ENCODE data around the gene LSP1.

Gene LSP1

DNA sequence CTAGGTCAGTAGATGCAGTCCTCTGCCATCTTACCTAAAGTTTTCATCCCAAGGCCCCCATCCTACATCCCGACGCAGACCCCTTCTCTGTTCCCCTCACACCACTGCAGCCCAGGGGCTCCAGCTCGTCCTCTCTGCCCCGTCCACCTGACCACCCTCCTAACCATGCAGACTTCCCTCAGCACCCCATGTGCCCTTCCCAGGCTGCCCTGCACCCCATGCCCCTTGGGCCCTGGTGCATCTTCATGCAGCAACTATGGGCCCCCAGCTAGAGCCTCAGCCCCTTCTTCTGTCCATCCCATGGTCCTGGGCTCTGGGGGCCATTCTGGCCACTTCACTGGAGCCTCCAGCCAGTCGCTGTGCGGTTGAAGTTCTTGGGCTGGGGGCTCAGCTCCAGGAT lies 35.9 kb downstream of the LSP1 start:
- FAIRE-seq (no peak), DNase-seq (ENCODE audit: insufficient read length, low spot score) (no peak)
- no peak for TF ChIP-seq POLR2A (IDR thresholded peaks at IDR 0.05; ENCODE audit: low read depth, low read length)

DNA sequence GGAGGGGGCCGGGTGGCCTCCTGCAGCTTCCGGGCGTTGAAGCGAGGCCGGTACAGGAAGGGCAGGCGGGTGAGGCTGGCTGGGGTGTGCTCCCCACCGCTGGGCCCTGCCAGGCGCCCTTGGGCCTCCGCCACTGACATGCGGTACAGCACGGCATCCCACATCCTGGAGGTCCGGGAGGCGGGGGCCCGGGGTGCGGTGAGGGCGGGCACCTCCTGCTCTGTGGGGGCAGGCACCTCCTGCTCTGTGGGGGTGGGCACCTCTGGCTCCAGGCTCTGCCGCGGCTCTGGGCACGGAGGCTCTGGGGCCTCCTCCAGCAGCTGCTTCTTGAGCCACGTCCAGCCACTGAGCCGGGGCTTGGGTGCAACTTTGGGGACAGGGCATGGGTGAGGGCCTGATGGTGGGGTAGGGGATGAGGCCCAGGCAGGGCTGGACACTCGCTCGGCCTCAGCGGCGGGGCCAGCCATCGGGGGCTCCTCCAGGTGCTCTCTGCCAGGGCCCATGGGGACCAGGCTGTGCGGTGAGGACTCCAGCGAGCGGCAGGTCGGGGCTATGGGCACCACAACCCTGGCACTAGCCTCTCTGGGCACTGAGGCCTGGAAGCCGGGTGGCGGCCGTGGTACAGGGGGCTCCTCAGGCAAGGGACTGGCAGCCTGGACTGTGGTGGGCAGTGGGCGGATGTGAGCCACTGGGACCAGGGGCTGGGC lies 36.5 kb downstream of the LSP1 start:
- FAIRE-seq (no peak), DNase-seq (ENCODE audit: insufficient read length, low spot score) (no peak)
- TF ChIP-seq SPI1 (IDR thresholded peaks at IDR 0.05; ENCODE audit: low read depth, low read length), result no peak
- TF ChIP-seq TAF1 (IDR thresholded peaks at IDR 0.05; ENCODE audit: low read depth, low read length), result no peak
- no peak for TF ChIP-seq POLR2AphosphoS5 (IDR thresholded peaks at IDR 0.05; ENCODE audit: low read depth, low read length)
- TF ChIP-seq POLR2A (IDR thresholded peaks at IDR 0.05; ENCODE audit: low read depth, low read length), result no peak; the same call in 1 of the 2 replicates
- no peak for TF ChIP-seq PAX5 (IDR thresholded peaks at IDR 0.05; ENCODE audit: insufficient read depth, low read length, severe bottlenecking)

DNA sequence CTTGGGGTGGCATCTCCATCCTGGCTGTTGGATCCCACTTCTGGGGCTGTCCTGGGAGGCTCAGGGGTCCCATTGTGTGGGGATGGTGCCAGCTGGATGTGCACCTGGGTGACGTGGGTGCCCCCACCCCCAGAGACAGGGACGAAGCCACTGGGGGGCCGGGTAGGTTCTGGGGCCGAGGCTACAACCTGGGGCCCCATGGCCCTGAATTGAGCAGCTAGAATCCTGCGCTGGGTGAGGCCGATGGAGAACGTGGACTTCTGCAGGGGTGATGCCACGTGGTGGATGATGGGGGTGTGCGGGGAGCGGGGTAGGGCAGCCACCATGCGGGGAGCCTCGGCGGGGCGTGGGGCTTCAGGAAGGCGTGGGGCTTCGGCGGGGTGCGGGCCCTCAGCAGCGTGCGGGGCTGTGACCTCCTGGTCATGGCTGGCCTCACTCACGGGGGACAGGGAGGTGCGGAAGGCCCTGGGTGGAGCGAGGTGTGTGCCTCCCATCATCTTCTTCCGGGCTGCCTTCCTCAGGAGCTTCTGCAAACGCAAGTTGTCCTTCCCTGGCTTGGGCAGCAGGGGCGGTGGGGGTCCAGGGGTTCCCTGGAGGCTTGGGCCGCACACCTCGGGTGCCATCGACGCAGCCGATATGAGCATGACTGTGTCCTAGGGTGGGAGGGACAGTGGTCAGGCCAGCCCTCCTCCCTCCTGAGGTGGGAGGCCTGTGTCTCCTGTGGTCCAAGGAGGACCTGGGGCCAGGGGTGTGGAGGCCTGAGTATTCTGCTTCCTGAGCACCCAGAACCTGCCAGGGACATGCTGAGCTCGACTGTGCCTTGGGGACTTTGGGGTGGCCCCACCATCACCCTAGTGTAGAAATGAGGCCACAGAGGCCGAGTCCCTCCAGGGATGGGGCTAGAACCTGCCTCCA lies 37.3 kb downstream of the LSP1 start:
- DNase-seq (ENCODE audit: insufficient read length, low spot score), result peak; percentile 39
- no peak for TF ChIP-seq POU2F2 (IDR thresholded peaks at IDR 0.05; ENCODE audit: low read depth, low read length)
- no peak; the same call in 1 of the 2 replicates for TF ChIP-seq POLR2AphosphoS5 (IDR thresholded peaks at IDR 0.05; ENCODE audit: low read depth, low read length)
- no peak for TF ChIP-seq SPI1 (IDR thresholded peaks at IDR 0.05; ENCODE audit: low read depth, low read length)
- TF ChIP-seq PAX5 (IDR thresholded peaks at IDR 0.05; ENCODE audit: insufficient read depth, low read length, severe bottlenecking), result no peak
- TF ChIP-seq POLR2A (IDR thresholded peaks at IDR 0.05; ENCODE audit: low read depth, low read length), result no peak
- no peak for TF ChIP-seq TAF1 (IDR thresholded peaks at IDR 0.05; ENCODE audit: low read depth, low read length)
- FAIRE-seq, result no peak

DNA sequence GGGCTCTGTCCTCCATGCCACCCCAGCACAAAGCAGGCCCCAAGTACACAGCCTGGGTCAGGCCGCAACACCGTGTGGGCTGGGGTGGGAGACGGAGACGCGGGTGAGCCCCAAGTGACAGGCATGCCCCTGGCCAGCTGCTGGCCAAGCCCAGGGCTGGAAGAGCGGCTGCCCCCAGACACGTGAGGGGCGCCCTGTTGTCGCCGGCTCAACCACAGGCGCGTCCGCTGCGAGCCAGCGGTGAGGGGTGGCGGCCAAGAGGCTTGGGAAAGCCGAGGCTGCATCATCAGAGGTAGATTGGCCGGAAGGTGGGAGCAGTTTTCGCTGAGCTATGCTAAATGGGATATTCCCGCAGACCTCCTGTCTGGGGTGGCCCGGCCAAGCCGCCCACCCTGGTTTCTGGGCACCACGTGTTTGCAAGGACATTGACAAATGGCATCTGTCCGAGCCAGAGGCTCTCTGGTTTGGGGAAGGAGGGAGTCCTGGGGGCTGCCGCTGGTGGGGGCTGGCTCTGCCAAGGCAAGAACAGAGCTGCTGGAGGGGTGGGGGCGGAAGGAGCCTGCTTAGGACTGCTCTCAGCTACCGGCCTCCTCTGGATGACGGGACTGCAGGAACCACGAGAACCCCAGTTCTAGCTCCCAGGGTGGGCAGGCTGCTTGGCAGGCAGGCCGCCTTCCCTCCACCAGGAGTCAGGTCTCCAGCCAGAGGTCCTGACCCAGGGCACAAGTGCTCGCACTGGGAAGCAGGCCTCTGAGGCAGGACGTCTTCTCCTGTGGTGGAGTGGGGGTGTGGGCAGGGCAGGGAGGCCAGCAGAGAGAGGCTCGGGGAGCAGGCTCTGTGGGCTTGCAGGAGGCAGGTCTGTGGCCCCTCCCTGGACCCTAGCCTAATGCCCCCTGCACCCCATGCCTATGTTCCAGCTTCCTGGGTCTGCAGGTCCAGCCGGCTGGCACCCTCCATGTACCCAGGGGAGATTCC lies 38.3 kb downstream of the LSP1 start:
- DNase-seq (ENCODE audit: insufficient read length, low spot score) (peak; percentile 41), FAIRE-seq (no peak)
- peak; percentile 68 for TF ChIP-seq POLR2AphosphoS5 (IDR thresholded peaks at IDR 0.05; ENCODE audit: low read depth, low read length)
- TF ChIP-seq POU2F2 (IDR thresholded peaks at IDR 0.05; ENCODE audit: low read depth, low read length), result 0 out of 2 replicates have a peak, but pooled peaks have one; percentile 13
- no peak for TF ChIP-seq POLR2A (IDR thresholded peaks at IDR 0.05; ENCODE audit: low read depth, low read length)
- TF ChIP-seq PAX5 (IDR thresholded peaks at IDR 0.05; ENCODE audit: insufficient read depth, low read length, severe bottlenecking), result no peak
- TF ChIP-seq TAF1 (IDR thresholded peaks at IDR 0.05; ENCODE audit: low read depth, low read length), result no peak
- TF ChIP-seq SPI1 (IDR thresholded peaks at IDR 0.05; ENCODE audit: low read depth, low read length), result no peak

DNA sequence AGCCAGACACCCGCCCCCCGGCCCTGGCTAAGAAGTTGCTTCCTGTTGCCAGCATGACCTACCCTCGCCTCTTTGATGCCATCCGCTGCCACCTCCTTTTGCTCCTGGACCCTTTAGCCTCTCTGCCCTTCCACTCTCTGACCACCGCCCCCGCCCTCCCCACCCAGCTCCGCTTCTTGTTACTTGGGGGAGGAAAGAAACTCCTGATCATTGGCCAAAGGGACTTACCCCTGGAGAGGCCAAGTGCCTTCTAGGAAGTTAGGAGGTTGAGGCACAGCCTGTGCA lies 38.9 kb downstream of the LSP1 start, which contains the start of gene PRR33:
TSS of gene PRR33 (minus strand) at position 65 of the 285 bp plus-strand sequence. CDS start 1,311 bp downstream, outside the sequence.
- no peak for DNase-seq (ENCODE audit: insufficient read length, low spot score)
- FAIRE-seq, result no peak
- TF ChIP-seq POLR2AphosphoS5 (IDR thresholded peaks at IDR 0.05; ENCODE audit: low read depth, low read length) (no peak), TAF1 (IDR thresholded peaks at IDR 0.05; ENCODE audit: low read depth, low read length) (no peak), POU2F2 (IDR thresholded peaks at IDR 0.05; ENCODE audit: low read depth, low read length) (no peak), SPI1 (IDR thresholded peaks at IDR 0.05; ENCODE audit: low read depth, low read length) (no peak), POLR2A (IDR thresholded peaks at IDR 0.05; ENCODE audit: low read depth, low read length) (no peak), PAX5 (IDR thresholded peaks at IDR 0.05; ENCODE audit: insufficient read depth, low read length, severe bottlenecking) (no peak)

DNA sequence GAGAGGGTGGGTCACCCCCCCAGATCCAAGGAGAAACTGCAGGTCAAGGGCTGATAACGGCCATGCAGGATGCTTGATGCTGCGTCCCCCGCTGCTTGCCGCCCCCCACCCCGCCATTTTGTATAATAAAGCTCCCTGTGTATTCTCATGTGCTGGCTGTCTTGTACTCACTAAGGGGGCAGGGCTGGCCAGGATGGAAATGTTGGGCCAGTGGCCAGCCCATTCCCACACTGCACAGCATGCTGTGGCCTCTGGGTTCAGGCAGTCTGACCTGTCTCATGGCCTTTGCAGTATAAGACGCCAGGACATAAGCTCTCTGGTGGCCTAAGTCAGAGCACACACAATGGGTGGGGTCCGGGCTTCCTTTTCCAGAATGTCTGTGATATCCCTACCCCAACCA lies 39.2 kb downstream of the LSP1 start:
- DNase-seq (ENCODE audit: insufficient read length, low spot score) (no peak), FAIRE-seq (no peak)
- TF ChIP-seq PAX5 (IDR thresholded peaks at IDR 0.05; ENCODE audit: insufficient read depth, low read length, severe bottlenecking), result no peak
- TF ChIP-seq TAF1 (IDR thresholded peaks at IDR 0.05; ENCODE audit: low read depth, low read length), result no peak
- no peak for TF ChIP-seq POLR2A (IDR thresholded peaks at IDR 0.05; ENCODE audit: low read depth, low read length)
- no peak for TF ChIP-seq POU2F2 (IDR thresholded peaks at IDR 0.05; ENCODE audit: low read depth, low read length)
- TF ChIP-seq POLR2AphosphoS5 (IDR thresholded peaks at IDR 0.05; ENCODE audit: low read depth, low read length), result no peak
- no peak for TF ChIP-seq SPI1 (IDR thresholded peaks at IDR 0.05; ENCODE audit: low read depth, low read length)

DNA sequence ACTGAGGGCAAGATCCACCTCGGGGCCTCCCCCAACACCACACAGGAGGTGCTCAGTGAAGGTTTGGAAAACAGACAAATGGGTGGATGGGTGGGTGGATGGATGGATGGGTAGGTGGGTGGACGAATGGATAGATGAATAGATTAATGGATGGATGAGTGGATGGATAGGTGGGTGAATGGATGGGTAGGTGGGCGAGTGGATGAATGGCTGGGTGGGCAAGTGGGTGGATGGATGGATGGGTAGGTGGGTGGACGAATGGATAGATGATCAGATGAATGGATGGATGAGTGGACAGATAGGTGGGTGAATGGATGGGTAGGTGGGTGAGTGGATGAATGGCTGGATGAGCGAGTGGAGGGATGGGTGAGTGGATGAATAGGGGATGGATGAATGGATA lies 39.7 kb downstream of the LSP1 start:
- DNase-seq (ENCODE audit: insufficient read length, low spot score), result no peak
- TF ChIP-seq PAX5 (IDR thresholded peaks at IDR 0.05; ENCODE audit: insufficient read depth, low read length, severe bottlenecking), result no peak
- no peak for TF ChIP-seq POU2F2 (IDR thresholded peaks at IDR 0.05; ENCODE audit: low read depth, low read length)
- no peak for TF ChIP-seq TAF1 (IDR thresholded peaks at IDR 0.05; ENCODE audit: low read depth, low read length)
- no peak; the same call in 1 of the 2 replicates for TF ChIP-seq POLR2A (IDR thresholded peaks at IDR 0.05; ENCODE audit: low read depth, low read length)
- TF ChIP-seq SPI1 (IDR thresholded peaks at IDR 0.05; ENCODE audit: low read depth, low read length), result no peak
- TF ChIP-seq POLR2AphosphoS5 (IDR thresholded peaks at IDR 0.05; ENCODE audit: low read depth, low read length), result no peak
- peak; percentile 50 for FAIRE-seq

DNA sequence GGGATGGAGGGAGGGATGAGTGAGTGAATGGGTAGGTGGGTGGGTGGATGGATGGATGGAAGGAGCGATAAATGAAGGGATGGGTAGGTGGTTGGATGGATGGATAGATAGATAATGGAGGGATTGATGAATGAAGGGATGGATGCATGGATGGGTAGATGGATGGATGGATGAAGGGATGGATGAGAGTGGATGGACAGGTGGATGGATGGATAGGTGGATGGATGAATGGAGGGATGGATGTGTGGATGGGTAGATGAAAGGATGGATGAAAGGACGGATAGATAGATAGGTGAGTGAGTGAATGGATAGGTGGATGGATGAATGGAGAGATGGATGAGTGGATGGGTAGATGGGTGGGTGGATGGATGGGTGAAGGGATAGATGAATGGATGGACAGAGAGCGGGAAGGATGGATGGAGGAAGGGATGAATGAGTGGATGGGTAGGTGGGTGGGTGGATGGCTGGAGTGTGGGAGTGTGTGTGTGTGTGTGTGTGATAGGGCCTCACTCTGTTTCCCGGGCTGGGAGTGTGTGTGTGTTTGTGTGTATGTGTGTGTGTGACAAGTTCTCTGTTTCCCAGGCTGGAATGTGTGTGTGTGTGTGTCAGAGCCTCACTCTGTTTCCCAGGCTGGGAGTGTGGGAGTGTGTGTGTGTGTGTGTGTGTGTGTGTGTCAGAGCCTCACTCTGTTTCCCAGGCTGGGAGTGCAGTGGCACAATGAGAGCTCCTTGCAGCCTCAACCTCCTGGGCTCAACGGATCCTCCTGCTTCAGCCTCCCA lies 40.9 kb downstream of the LSP1 start:
- FAIRE-seq, result peak; percentile 28
- no peak for DNase-seq (ENCODE audit: insufficient read length, low spot score)
- TF ChIP-seq TAF1 (IDR thresholded peaks at IDR 0.05; ENCODE audit: low read depth, low read length), result no peak
- no peak for TF ChIP-seq SPI1 (IDR thresholded peaks at IDR 0.05; ENCODE audit: low read depth, low read length)
- TF ChIP-seq POLR2A (IDR thresholded peaks at IDR 0.05; ENCODE audit: low read depth, low read length), result no peak
- 0 out of 2 replicates have a peak, but pooled peaks have one; percentile 16 for TF ChIP-seq POLR2AphosphoS5 (IDR thresholded peaks at IDR 0.05; ENCODE audit: low read depth, low read length)

All from GM12891 (cell line).